Fibroblast of lung (primary cell): Measurements from ENCODE around the gene LMOD2. TPM values are rescaled to one million over a fixed set of nuclear protein-coding genes. Genes with fewer than 3 reads are reported as not detected.

ENCODE experiments used
- DNase-seq, 2 donors: peaks; one replicate each; pipeline versions ENCODE4 v3.0.0 to v3.0.0-alpha.2; 2010; ENCODE audit warnings: low read depth in 2 of 2
- H2AFZ ChIP-seq: 2 replicates; pipeline ENCODE4 v1.5.1; 2012; ENCODE audit warnings: low read length, control low read depth, inconsistent platforms
- H3K27ac ChIP-seq: 2 replicates; pipeline ENCODE4 v1.5.1; 2011; ENCODE audit warnings: low read length, control low read depth; ENCODE audit not compliant: insufficient read depth
- H3K27me3 ChIP-seq: 2 replicates; pipeline ENCODE4 v1.5.1; 2011; ENCODE audit warnings: mild to moderate bottlenecking, low read length; ENCODE audit not compliant: control insufficient read depth, insufficient read depth
- H3K36me3 ChIP-seq: 2 replicates; pipeline ENCODE4 v1.5.1; 2011; ENCODE audit warnings: low read length; ENCODE audit not compliant: control insufficient read depth, insufficient read depth
- H3K4me1 ChIP-seq: 2 replicates; pipeline ENCODE4 v1.5.1; 2011; ENCODE audit warnings: low read length; ENCODE audit not compliant: control insufficient read depth, insufficient read depth; ENCODE audit errors: extremely low read depth
- H3K4me2 ChIP-seq: 2 replicates; pipeline ENCODE4 v1.5.1; 2011; ENCODE audit warnings: low read length, control low read depth; ENCODE audit not compliant: insufficient read depth; ENCODE audit errors: extremely low read depth
- H3K4me3 ChIP-seq, 4 experiments: fragments of 200-600 bp in 1 of 4; sonication (generic) in 1 of 4; replicated peaks in 1 of 4; 2 replicates each; pipeline ENCODE4 v1.5.1; 2011 to 2016; ENCODE audit warnings: low read length in 4 of 4, low read depth in 3 of 4, mild to moderate bottlenecking in 3 of 4, control low read depth in 2 of 4, inconsistent platforms in 1 of 4, mixed read lengths in 1 of 4; ENCODE audit not compliant: insufficient read depth in 1 of 4; ENCODE audit errors: control extremely low read depth in 1 of 4
- H3K79me2 ChIP-seq: 2 replicates; pipeline ENCODE4 v1.5.1; 2012; ENCODE audit warnings: mild to moderate bottlenecking, low read length, inconsistent platforms; ENCODE audit not compliant: control insufficient read depth, insufficient read depth
- H3K9ac ChIP-seq: 2 replicates; pipeline ENCODE4 v1.5.1; 2011; ENCODE audit warnings: mild to moderate bottlenecking, low read length, control low read depth; ENCODE audit not compliant: insufficient read depth
- H3K9me3 ChIP-seq: 2 replicates; pipeline ENCODE4 v1.5.1; 2012; ENCODE audit warnings: low read depth, low read length; ENCODE audit not compliant: control insufficient read depth, insufficient read depth
- H4K20me1 ChIP-seq: 2 replicates; pipeline ENCODE4 v1.5.1; 2011; ENCODE audit warnings: low read length; ENCODE audit not compliant: control insufficient read depth, insufficient read depth; ENCODE audit errors: extremely low read depth
- EZH2 ChIP-seq: IDR thresholded peaks from 2 replicates; pipeline ENCODE4 v1.5.1; 2012; ENCODE audit warnings: low read length, control low read depth, mild to moderate bottlenecking; ENCODE audit errors: missing control alignments
- polyA plus RNA-seq, 2 donors: library from polyadenylated mRNA; depleted of rRNA in 1 of 2; stranded (reverse) in 1 of 2; unstranded in 1 of 2; fragments of >200 nt; gene quantifications; 2 replicates each; pipeline ENCODE4 v1.2.1, GENCODE V29; 2011 to 2012; ENCODE audit warnings: missing spikeins in 1 of 2
- total RNA-seq: library from RNA; depleted of rRNA; stranded (reverse); fragments of >200 nt; gene quantifications from 2 replicates; pipeline ENCODE4 v1.2.1, GENCODE V29; 2014
- TF ChIP-seq, protein P1 (sequence below), 2 donors: IDR thresholded peaks in 1 of 2; conservative IDR thresholded peaks in 1 of 2; 1 replicate in 1 of 2; 2 replicates in 1 of 2; pipeline ENCODE4 v1.5.1; 2011 to 2012; ENCODE audit warnings: low read length in 2 of 2, control low read depth in 1 of 2, inconsistent platforms in 1 of 2, low read depth in 1 of 2, mild to moderate bottlenecking in 1 of 2

The LMOD2 gene
- total and polyA plus RNA-seq, 2 donors (not counting 1 experiment from before 2014, with no cell fraction given), result not detected

- Histone ChIP-seq H3K27me3 (no peaks in the 10 kb centered on the region), H3K79me2 (no peaks in the 10 kb centered on the region), H4K20me1 (no peaks in the 10 kb centered on the region), H3K4me1 (no peaks in the 10 kb centered on the region), H2AFZ (no peak overlapping the region), H3K9ac (no peak overlapping the region), H3K9me3 (no peaks in the 10 kb centered on the region), H3K36me3 (no peaks in the 10 kb centered on the region), H3K27ac (no peak overlapping the region), H3K4me3 (no peak overlapping the region), H3K4me2 (no peak overlapping the region)
- TF ChIP-seq, protein P1, sequence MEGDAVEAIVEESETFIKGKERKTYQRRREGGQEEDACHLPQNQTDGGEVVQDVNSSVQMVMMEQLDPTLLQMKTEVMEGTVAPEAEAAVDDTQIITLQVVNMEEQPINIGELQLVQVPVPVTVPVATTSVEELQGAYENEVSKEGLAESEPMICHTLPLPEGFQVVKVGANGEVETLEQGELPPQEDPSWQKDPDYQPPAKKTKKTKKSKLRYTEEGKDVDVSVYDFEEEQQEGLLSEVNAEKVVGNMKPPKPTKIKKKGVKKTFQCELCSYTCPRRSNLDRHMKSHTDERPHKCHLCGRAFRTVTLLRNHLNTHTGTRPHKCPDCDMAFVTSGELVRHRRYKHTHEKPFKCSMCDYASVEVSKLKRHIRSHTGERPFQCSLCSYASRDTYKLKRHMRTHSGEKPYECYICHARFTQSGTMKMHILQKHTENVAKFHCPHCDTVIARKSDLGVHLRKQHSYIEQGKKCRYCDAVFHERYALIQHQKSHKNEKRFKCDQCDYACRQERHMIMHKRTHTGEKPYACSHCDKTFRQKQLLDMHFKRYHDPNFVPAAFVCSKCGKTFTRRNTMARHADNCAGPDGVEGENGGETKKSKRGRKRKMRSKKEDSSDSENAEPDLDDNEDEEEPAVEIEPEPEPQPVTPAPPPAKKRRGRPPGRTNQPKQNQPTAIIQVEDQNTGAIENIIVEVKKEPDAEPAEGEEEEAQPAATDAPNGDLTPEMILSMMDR (conservative IDR thresholded peaks at IDR 0.05 in 1 of 2, IDR thresholded peaks at IDR 0.05 in 1 of 2; ENCODE audit: low read depth in 1 of 2, low read length in 2 of 2), result no peak
- TF ChIP-seq EZH2, result no peak
- peak in 1 of 2 donors; percentile 18 for DNase-seq
These were observed 39.4 kb upstream of the LMOD2 start for GRCh38 chr7:123616223-123616622.

GRCh38 chr7:123621707-123622106 is 34.0 kb upstream of the LMOD2 start:
- no peaks in the 10 kb centered on the region for H3K9me3 ChIP-seq
- no peaks in the 10 kb centered on the region for H3K4me1 ChIP-seq
- TF ChIP-seq, protein P1 (conservative IDR thresholded peaks at IDR 0.05 in 1 of 2, IDR thresholded peaks at IDR 0.05 in 1 of 2; ENCODE audit: low read depth in 1 of 2, low read length in 2 of 2), result no peak
- TF ChIP-seq EZH2, result no peak

GRCh38 chr7:123622660-123623386 is 32.8 kb upstream of the LMOD2 start:
- H4K20me1 ChIP-seq, result no peaks in the 10 kb centered on the region
- peak in 1 of 2 donors; percentile 20 for DNase-seq
- H3K27me3 ChIP-seq, result no peaks in the 10 kb centered on the region
- no peak overlapping the region for H3K9ac ChIP-seq
- no peaks in the 10 kb centered on the region for H3K9me3 ChIP-seq
- H3K4me3 ChIP-seq, result no peak overlapping the region
- no peaks in the 10 kb centered on the region for H3K36me3 ChIP-seq
- no peak overlapping the region for H2AFZ ChIP-seq
- H3K79me2 ChIP-seq, result no peaks in the 10 kb centered on the region
- no peak overlapping the region for H3K27ac ChIP-seq
- no peak for TF ChIP-seq EZH2
- no peak overlapping the region for H3K4me2 ChIP-seq
- H3K4me1 ChIP-seq, result no peaks in the 10 kb centered on the region

More at GRCh38 chr7:123621707-123622106, 34.0 kb upstream of the LMOD2 start:
- no peaks in the 10 kb centered on the region for H3K79me2 ChIP-seq
- no peaks in the 10 kb centered on the region for H3K36me3 ChIP-seq
- no peaks in the 10 kb centered on the region for H4K20me1 ChIP-seq
- H3K27ac ChIP-seq, result no peak overlapping the region
- H2AFZ ChIP-seq, result no peak overlapping the region
- H3K4me2 ChIP-seq, result no peak overlapping the region
- no peak overlapping the region for H3K4me3 ChIP-seq
- H3K9ac ChIP-seq, result no peak overlapping the region
- DNase-seq, result no peak
- H3K27me3 ChIP-seq, result no peaks in the 10 kb centered on the region
